ENCODE results near the gene HNRNPL.
"Not testable (repeated sequence)": the region's sequence is repeated elsewhere in the genome, so short reads cannot be mapped to it uniquely, and the experiment has no call there.

Gene HNRNPL

GRCh38 chr19:38890686-38891085 lies 40.9 kb upstream of the HNRNPL start:
- TF ChIP-seq CTCF (IDR thresholded peaks at IDR 0.05; ENCODE audit: control insufficient read depth, insufficient read depth, low read depth, low read length, missing control alignments) = no peak
- no peak for DNase-seq (ENCODE audit: low read depth)
- H3K4me3 ChIP-seq (ENCODE audit: control insufficient read depth, low read depth, low read length) = no peak overlapping the region

- no peak overlapping the region for H3K4me3 ChIP-seq (ENCODE audit: control insufficient read depth, low read depth, low read length)
- TF ChIP-seq CTCF (IDR thresholded peaks at IDR 0.05; ENCODE audit: control insufficient read depth, insufficient read depth, low read depth, low read length, missing control alignments) = no peak
- no peak for DNase-seq (ENCODE audit: low read depth)
These were observed 40.0 kb upstream of the HNRNPL start for GRCh38 chr19:38889803-38890202.

- no peak overlapping the region for H3K4me3 ChIP-seq (ENCODE audit: control insufficient read depth, low read depth, low read length)
- no peak for DNase-seq (ENCODE audit: low read depth)
- no peak for TF ChIP-seq CTCF (IDR thresholded peaks at IDR 0.05; ENCODE audit: control insufficient read depth, insufficient read depth, low read depth, low read length, missing control alignments)
These were observed 39.1 kb upstream of the HNRNPL start for GRCh38 chr19:38888876-38889275.

GRCh38 chr19:38884691-38885090 lies 34.9 kb upstream of the HNRNPL start:
- not testable (repeated sequence) for H3K4me3 ChIP-seq (ENCODE audit: control insufficient read depth, low read depth, low read length); DNase-seq (ENCODE audit: low read depth)

GRCh38 chr19:38883286-38883685 lies 33.5 kb upstream of the HNRNPL start:
- no peak for DNase-seq (ENCODE audit: low read depth)
- no peak for TF ChIP-seq CTCF (IDR thresholded peaks at IDR 0.05; ENCODE audit: control insufficient read depth, insufficient read depth, low read depth, low read length, missing control alignments)
- no peak overlapping the region for H3K4me3 ChIP-seq (ENCODE audit: control insufficient read depth, low read depth, low read length)

- no peak overlapping the region for H3K4me3 ChIP-seq (ENCODE audit: control insufficient read depth, low read depth, low read length)
- no peak for TF ChIP-seq CTCF (IDR thresholded peaks at IDR 0.05; ENCODE audit: control insufficient read depth, insufficient read depth, low read depth, low read length, missing control alignments)
- no peak for DNase-seq (ENCODE audit: low read depth)
These were observed 31.3 kb upstream of the HNRNPL start for GRCh38 chr19:38880882-38881609.

GRCh38 chr19:38880076-38880881 lies 30.5 kb upstream of the HNRNPL start:
- no peak for TF ChIP-seq CTCF (IDR thresholded peaks at IDR 0.05; ENCODE audit: control insufficient read depth, insufficient read depth, low read depth, low read length, missing control alignments)
- H3K4me3 ChIP-seq (ENCODE audit: control insufficient read depth, low read depth, low read length) = no peak overlapping the region
- no peak for DNase-seq (ENCODE audit: low read depth)

Measured in AG09309 (cell line).